Neutrophil (primary cell): ENCODE data around the gene MET.

Experiments
- H3K27ac ChIP-seq: fragments of 200-600 bp; sonication (generic); 2 replicates; pipeline ENCODE4 v1.5.1; 2016; ENCODE audit warnings: mild to moderate bottlenecking, moderate library complexity
- H3K27me3 ChIP-seq: fragments of 200-600 bp; sonication (generic); 2 replicates; pipeline ENCODE4 v1.6.0; 2016; ENCODE audit warnings: mild to moderate bottlenecking
- H3K36me3 ChIP-seq: fragments of 200-600 bp; sonication (generic); 2 replicates; pipeline ENCODE4 v1.5.1; 2017
- H3K4me1 ChIP-seq, 2 experiments: fragments of 200-600 bp in 1 of 2; sonication (generic) in 1 of 2; 1 replicate in 1 of 2; 2 replicates in 1 of 2; pipeline versions ENCODE4 v1.5.1 to v1.6.1; 2013 to 2016; ENCODE audit warnings: low read depth in 1 of 2, low read length in 1 of 2, mild to moderate bottlenecking in 1 of 2, moderate library complexity in 1 of 2; ENCODE audit not compliant: control insufficient read depth in 1 of 2, insufficient read depth in 1 of 2
- H3K4me3 ChIP-seq, 2 experiments: fragments of 200-600 bp in 1 of 2; sonication (generic) in 1 of 2; 1 replicate in 1 of 2; 2 replicates in 1 of 2; pipeline ENCODE4 v1.5.1; 2013 to 2016; ENCODE audit warnings: low read depth in 1 of 2, low read length in 1 of 2, mild to moderate bottlenecking in 1 of 2, moderate library complexity in 1 of 2
- H3K9me3 ChIP-seq: fragments of 200-600 bp; sonication (generic); 2 replicates; pipeline ENCODE4 v1.5.1; 2016
- TF ChIP-seq, protein P1 (sequence below): fragments of 200-600 bp; sonication (generic); IDR thresholded peaks from 2 replicates; pipeline ENCODE4 v1.5.1; 2016; ENCODE audit warnings: antibody characterized with exemption

Gene MET

GRCh38 chr7:116797612-116798011 is 125.6 kb downstream of the MET start:
- Histone ChIP-seq H3K9me3 (no peaks in the 10 kb centered on the region), H3K4me3 (no peak overlapping the region), H3K27me3 (no peaks in the 10 kb centered on the region), H3K36me3 (no peaks in the 10 kb centered on the region), H3K27ac (no peak overlapping the region), H3K4me1 (no peaks in the 10 kb centered on the region)
- TF ChIP-seq, protein P1, sequence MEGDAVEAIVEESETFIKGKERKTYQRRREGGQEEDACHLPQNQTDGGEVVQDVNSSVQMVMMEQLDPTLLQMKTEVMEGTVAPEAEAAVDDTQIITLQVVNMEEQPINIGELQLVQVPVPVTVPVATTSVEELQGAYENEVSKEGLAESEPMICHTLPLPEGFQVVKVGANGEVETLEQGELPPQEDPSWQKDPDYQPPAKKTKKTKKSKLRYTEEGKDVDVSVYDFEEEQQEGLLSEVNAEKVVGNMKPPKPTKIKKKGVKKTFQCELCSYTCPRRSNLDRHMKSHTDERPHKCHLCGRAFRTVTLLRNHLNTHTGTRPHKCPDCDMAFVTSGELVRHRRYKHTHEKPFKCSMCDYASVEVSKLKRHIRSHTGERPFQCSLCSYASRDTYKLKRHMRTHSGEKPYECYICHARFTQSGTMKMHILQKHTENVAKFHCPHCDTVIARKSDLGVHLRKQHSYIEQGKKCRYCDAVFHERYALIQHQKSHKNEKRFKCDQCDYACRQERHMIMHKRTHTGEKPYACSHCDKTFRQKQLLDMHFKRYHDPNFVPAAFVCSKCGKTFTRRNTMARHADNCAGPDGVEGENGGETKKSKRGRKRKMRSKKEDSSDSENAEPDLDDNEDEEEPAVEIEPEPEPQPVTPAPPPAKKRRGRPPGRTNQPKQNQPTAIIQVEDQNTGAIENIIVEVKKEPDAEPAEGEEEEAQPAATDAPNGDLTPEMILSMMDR = no peak

DNA sequence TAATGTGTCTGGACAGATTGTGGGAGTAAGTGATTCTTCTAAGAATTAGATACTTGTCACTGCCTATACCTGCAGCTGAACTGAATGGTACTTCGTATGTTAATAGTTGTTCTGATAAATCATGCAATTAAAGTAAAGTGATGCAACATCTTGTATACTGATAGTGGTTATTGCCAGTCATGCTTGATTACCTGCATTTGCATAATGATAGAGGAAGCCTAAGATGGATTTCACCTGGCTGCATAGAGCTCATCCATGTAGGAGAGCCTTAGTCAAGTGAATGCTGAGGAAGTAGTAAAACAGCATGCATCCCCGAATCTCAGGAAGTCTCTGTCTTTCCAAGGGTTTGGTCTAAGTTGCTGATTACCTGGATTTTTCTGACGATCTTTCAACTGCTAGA is 126.2 kb downstream of the MET start:
- no peak overlapping the region for H3K27ac ChIP-seq
- TF ChIP-seq, protein P1 = no peak
- H3K9me3 ChIP-seq = no peaks in the 10 kb centered on the region

GRCh38 chr7:116799916-116800315 is 127.9 kb downstream of the MET start:
- Histone ChIP-seq H3K4me3 (no peak overlapping the region), H3K9me3 (no peaks in the 10 kb centered on the region), H3K27ac (no peak overlapping the region), H3K27me3 (no peaks in the 10 kb centered on the region), H3K4me1 (no peaks in the 10 kb centered on the region), H3K36me3 (no peaks in the 10 kb centered on the region)
- TF ChIP-seq, protein P1 = no peak

More for the DNA sequence above, 126.2 kb downstream of the MET start:
- no peaks in the 10 kb centered on the region for H3K36me3 ChIP-seq
- H3K27me3 ChIP-seq = no peaks in the 10 kb centered on the region
- no peak overlapping the region for H3K4me3 ChIP-seq
- H3K4me1 ChIP-seq = no peaks in the 10 kb centered on the region

DNA sequence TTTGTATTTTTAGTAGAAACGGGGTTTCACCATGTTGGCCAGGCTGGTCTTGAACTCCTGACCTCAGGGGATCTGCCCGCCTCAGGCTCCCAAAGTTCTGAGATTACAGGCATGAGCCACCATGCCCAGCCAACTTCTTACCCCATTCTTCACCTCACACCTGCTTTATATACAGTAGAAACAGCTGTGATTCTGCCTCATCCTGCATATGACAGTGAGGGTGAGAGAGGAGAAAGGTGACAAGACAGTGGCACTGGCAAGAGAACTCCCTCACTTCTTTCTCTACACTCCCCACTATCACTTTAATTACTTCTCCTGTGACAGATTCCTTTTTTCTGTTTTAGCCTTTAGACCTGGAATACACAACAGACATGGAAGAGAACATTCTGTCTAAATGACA is 128.6 kb downstream of the MET start:
- TF ChIP-seq, protein P1 = no peak
- no peaks in the 10 kb centered on the region for H3K9me3 ChIP-seq
- H3K4me3 ChIP-seq = no peak overlapping the region
- H3K27ac ChIP-seq = no peak overlapping the region
- no peaks in the 10 kb centered on the region for H3K4me1 ChIP-seq
- no peaks in the 10 kb centered on the region for H3K27me3 ChIP-seq
- no peaks in the 10 kb centered on the region for H3K36me3 ChIP-seq

GRCh38 chr7:116801092-116801710 is 129.2 kb downstream of the MET start:
- H3K27ac ChIP-seq = no peak overlapping the region
- TF ChIP-seq, protein P1 = no peak

More at GRCh38 chr7:116801092-116801710, 129.2 kb downstream of the MET start:
- Histone ChIP-seq H3K9me3 (no peaks in the 10 kb centered on the region), H3K36me3 (no peaks in the 10 kb centered on the region), H3K27me3 (no peaks in the 10 kb centered on the region), H3K4me3 (no peak overlapping the region), H3K4me1 (no peaks in the 10 kb centered on the region)
